Left ventricle myocardium inferior (tissue), 1 donor: ENCODE data around the gene GPR180. TPM values are rescaled to one million over a fixed set of nuclear protein-coding genes. Genes with fewer than 3 reads are reported as not detected.

Experiments
- DNase-seq: peaks from one replicate; pipeline ENCODE4 v3.0.0-alpha.2; 2020
- H3K27ac ChIP-seq: fragments of 200-600 bp; replicated peaks from 2 replicates; pipeline ENCODE4 v1.8.0; 2021
- H3K27me3 ChIP-seq: fragments of 200-600 bp; 2 replicates; pipeline ENCODE4 v1.8.0; 2021; ENCODE audit warnings: low read depth
- H3K36me3 ChIP-seq: fragments of 200-600 bp; 2 replicates; pipeline ENCODE4 v1.8.0; 2021
- H3K4me1 ChIP-seq: fragments of 200-600 bp; 2 replicates; pipeline ENCODE4 v1.8.0; 2021
- H3K4me3 ChIP-seq: fragments of 200-600 bp; 2 replicates; pipeline ENCODE4 v1.8.0; 2021; ENCODE audit warnings: mild to moderate bottlenecking, moderate library complexity
- H3K9me3 ChIP-seq: fragments of 200-600 bp; replicated peaks from 2 replicates; pipeline ENCODE4 v1.8.0; 2021
- CTCF ChIP-seq: fragments of 200-600 bp; IDR thresholded peaks from 2 replicates; pipeline ENCODE4 v1.8.0; 2021; ENCODE audit warnings: antibody characterized with exemption, mild to moderate bottlenecking, borderline replicate concordance
- intact Hi-C: fragments of 100-400 bp; cut with micrococcal nuclease; formaldehyde crosslinking; loops from one replicate; pipeline ENCODE4 v1.11.0; 2022
- long read RNA-seq: library from polyadenylated mRNA; unstranded; transcript quantifications from one replicate; pipeline ENCODE4 v2.0.0, GENCODE V29; 2021
- total RNA-seq: library from RNA; stranded (reverse); fragmentation: NEBNext Ultra II Directional; extraction: Animal tissue kit (Norgen Biotek cat#: 25700); gene quantifications from one replicate; pipeline ENCODE4 v1.2.1, GENCODE V29; 2021
- donor health status: DM: no; HTN: yes; CAD: no; lungs with severe emphysema.

The GPR180 gene
- total RNA-seq = 3.6 TPM
- long read RNA-seq, full-length matches to known transcripts = 18 of 22 reads
- long read RNA-seq, partial matches to known transcripts = 0 of 22 reads
- long read RNA-seq, other reads (novel, unspliced or antisense) = 4 of 22 reads

DNA sequence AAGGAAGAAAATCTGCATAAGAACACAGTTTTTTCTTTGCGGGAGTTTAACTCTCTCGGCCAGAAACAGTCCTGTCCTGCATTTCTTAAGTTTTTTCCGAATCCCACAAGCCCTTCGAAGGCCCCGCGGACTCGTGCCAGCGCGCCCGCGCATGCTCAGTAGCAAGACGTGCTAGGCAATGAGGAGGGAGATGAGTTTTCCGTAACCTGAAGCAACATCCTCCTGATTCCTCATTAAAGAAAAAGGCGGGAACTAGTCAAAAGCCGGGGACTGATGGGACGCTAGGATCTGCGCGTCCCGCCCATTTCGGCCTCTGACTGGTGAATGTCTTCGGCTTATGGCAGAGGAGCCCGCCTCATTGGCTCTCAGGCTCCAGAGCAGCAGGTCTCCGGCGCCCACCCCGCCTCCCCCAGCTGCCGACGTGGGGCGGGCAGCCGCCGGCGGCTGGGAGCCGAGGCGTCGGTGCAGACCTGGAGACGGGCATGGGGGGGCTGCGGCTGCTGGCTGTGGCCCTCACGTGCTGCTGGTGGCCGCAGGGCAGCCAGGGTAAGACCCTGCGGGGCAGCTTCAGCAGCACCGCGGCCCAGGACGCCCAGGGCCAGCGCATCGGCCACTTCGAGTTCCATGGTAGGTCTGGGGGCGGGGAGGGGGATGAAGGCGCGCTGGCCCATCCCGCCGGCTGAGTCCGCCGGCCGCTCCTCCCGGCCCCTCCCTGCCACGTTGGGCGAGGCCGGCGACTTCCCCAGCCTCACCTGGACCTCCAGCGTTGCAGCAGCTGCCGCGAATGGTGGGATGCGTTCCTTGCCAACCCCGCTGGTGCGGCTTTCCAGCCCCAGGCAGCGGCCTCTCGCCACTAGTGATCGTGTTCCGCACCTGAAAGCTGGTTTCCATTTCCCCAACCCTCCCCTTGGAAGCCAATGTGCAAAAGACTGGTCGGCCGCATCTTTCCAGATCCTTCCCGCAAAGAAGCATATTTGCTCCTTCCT lies at the start of gene GPR180:
TSS of gene GPR180 (plus strand) at position 412 of the 986 bp plus-strand sequence. CDS start at position 483, 71 bp downstream.
- peak; percentile 96 for DNase-seq
- H3K27me3 ChIP-seq = no peaks in the 10 kb centered on the region
- peak within 1 kb of the TSS; percentile 91 for H3K27ac ChIP-seq
- no peaks in the 10 kb centered on the region for H3K9me3 ChIP-seq
- intact Hi-C loops = no loop called here
- peaks cover 19% of the 10 kb centered on the region for H3K4me1 ChIP-seq
- peak within 1 kb of the TSS; percentile 87 for H3K4me3 ChIP-seq
- H3K36me3 ChIP-seq = peaks cover 12% of the 10 kb centered on the region
- no peak for TF ChIP-seq CTCF

GRCh38 chr13:94552095-94552494 lies 49.6 kb upstream of the GPR180 start:
- H3K4me3 ChIP-seq = no peak overlapping the region
- no peak overlapping the region for H3K27ac ChIP-seq
- no peak for TF ChIP-seq CTCF
- peaks cover 24% of the 10 kb centered on the region for H3K4me1 ChIP-seq
- no peak for DNase-seq
- intact Hi-C loops = no loop called here
- H3K27me3 ChIP-seq = no peaks in the 10 kb centered on the region
- H3K9me3 ChIP-seq = no peaks in the 10 kb centered on the region
- no peaks in the 10 kb centered on the region for H3K36me3 ChIP-seq

DNA sequence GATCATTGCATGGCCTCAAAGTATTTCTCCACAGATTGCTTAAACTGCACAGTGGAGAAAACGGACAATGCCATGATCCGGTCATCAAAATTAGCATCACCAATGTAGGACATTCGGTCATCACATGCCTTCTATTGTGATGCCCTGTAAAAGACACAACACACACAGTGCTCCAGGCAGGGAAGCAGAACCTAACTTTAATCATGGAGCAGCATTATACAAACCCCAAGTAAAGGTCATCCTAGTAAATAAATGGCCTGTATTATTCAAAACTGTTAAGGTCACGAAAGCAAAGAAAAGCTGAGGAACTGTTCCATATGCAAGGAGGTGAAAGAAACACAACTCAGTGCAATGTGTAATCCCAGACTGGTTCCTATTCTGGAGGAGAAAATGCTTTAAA lies 47.9 kb upstream of the GPR180 start:
- intact Hi-C loops = no loop called here
- no peaks in the 10 kb centered on the region for H3K27me3 ChIP-seq
- no peak for DNase-seq
- H3K4me3 ChIP-seq = no peak overlapping the region
- no peak overlapping the region for H3K27ac ChIP-seq
- H3K9me3 ChIP-seq = no peaks in the 10 kb centered on the region
- no peaks in the 10 kb centered on the region for H3K36me3 ChIP-seq
- TF ChIP-seq CTCF = no peak
- peaks cover 15% of the 10 kb centered on the region for H3K4me1 ChIP-seq

GRCh38 chr13:94556041-94556440 lies 45.6 kb upstream of the GPR180 start:
- Histone ChIP-seq H3K27ac (peak overlapping the region; percentile 36), H3K4me1 (no peaks in the 10 kb centered on the region), H3K27me3 (no peaks in the 10 kb centered on the region), H3K4me3 (no peak overlapping the region), H3K36me3 (no peaks in the 10 kb centered on the region), H3K9me3 (no peaks in the 10 kb centered on the region)
- TF ChIP-seq CTCF = no peak
- intact Hi-C loops = no loop called here
- no peak for DNase-seq

DNA sequence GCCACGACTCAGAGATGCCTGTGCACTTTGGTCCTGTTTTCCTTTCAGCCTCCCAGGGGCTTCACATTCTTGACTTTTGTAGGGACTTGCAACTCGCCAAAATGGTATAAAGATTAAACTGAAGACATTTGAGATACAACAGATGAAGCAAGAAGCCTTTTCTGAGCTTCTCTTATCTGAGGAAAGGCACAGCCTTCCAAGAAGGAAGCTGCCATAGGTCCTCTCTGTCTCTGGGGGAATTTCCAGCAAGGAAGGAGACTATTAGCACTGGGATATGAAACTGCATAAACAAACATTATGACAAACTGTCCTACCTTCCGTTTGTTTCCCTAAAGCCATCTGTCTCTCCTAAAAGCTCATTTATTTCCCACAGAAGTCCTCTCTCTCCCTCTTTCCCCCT lies 45.0 kb upstream of the GPR180 start:
- no peak for DNase-seq
- H3K27me3 ChIP-seq = no peaks in the 10 kb centered on the region
- H3K4me1 ChIP-seq = no peaks in the 10 kb centered on the region
- no peak for TF ChIP-seq CTCF
- no peak overlapping the region for H3K4me3 ChIP-seq
- H3K27ac ChIP-seq = peak overlapping the region; percentile 36
- H3K9me3 ChIP-seq = no peaks in the 10 kb centered on the region
- intact Hi-C loops = no loop called here
- no peaks in the 10 kb centered on the region for H3K36me3 ChIP-seq
